H1 (cell line): Measurements from ENCODE around the gene EIF4EBP2. TPM values are rescaled to one million over a fixed set of nuclear protein-coding genes. Genes with fewer than 3 reads are reported as not detected.
A peak's percentile ranks its signal among the peaks of the same experiment; 100 is the strongest.

Source experiments
- ASH2L ChIP-seq: fragments of 200-600, 300-600 bp; sonication (generic); IDR thresholded peaks from one replicate; pipeline ENCODE4 v1.7.1; 2017; ENCODE audit warnings: low read length
- ATF3 ChIP-seq: IDR thresholded peaks from 2 replicates; pipeline ENCODE4 v1.6.1; 2011; ENCODE audit warnings: low read depth, mild to moderate bottlenecking, low read length; ENCODE audit not compliant: insufficient read depth
- BACH1 ChIP-seq: IDR thresholded peaks from 2 replicates; pipeline ENCODE4 v1.6.1; 2012; ENCODE audit warnings: low read length, improper control_type of control experiment
- CBX5 ChIP-seq: fragments of 300-800, 300-1000 bp; sonication (generic); IDR thresholded peaks from 2 replicates; pipeline ENCODE4 v1.7.1; 2016; ENCODE audit warnings: antibody characterized with exemption, low read length, low read depth
- CHD1 ChIP-seq: IDR thresholded peaks from 2 replicates; pipeline ENCODE4 v1.6.1; 2012; ENCODE audit warnings: low read depth, low read length, improper control_type of control experiment
- CTBP2 ChIP-seq: IDR thresholded peaks from 2 replicates; pipeline ENCODE4 v1.7.0; 2011; ENCODE audit warnings: borderline replicate concordance, mild to moderate bottlenecking, moderate library complexity, mixed read lengths, low read length; ENCODE audit not compliant: insufficient read depth, insufficient read length
- GTF2F1 ChIP-seq: IDR thresholded peaks from 2 replicates; pipeline ENCODE4 v1.6.1; 2012; ENCODE audit warnings: low read depth, low read length, improper control_type of control experiment, borderline replicate concordance
- HDAC6 ChIP-seq: IDR thresholded peaks from one replicate; pipeline ENCODE4 v1.7.1; 2012; ENCODE audit warnings: low read depth, mild to moderate bottlenecking, inconsistent platforms, low read length, moderate library complexity
- KDM4A ChIP-seq: IDR thresholded peaks from one replicate; pipeline ENCODE4 v1.7.1; 2012; ENCODE audit warnings: low read depth, mild to moderate bottlenecking, moderate library complexity, low read length, inconsistent platforms; ENCODE audit not compliant: severe bottlenecking
- PHF8 ChIP-seq: fragments of 200-600 bp; sonication (generic); conservative IDR thresholded peaks from 2 replicates; pipeline ENCODE4 v1.7.1; 2012; ENCODE audit warnings: low read depth, mild to moderate bottlenecking, inconsistent platforms, low read length, moderate library complexity
- POLR2A ChIP-seq, 2 experiments: IDR thresholded peaks; 1 replicate in 1 of 2; 2 replicates in 1 of 2; pipeline ENCODE4 v1.6.1; 2011; ENCODE audit warnings: low read depth in 2 of 2, low read length in 2 of 2, mild to moderate bottlenecking in 2 of 2; ENCODE audit errors: control extremely low read depth in 1 of 2
- RBBP5 ChIP-seq: IDR thresholded peaks from 2 replicates; pipeline ENCODE4 v1.7.1; 2012; ENCODE audit warnings: low read depth, mild to moderate bottlenecking, inconsistent platforms, low read length, moderate library complexity, borderline replicate concordance
- RFX5 ChIP-seq: IDR thresholded peaks from 2 replicates; pipeline ENCODE4 v1.6.1; 2011; ENCODE audit warnings: low read depth, low read length, improper control_type of control experiment, borderline replicate concordance
- RXRA ChIP-seq: IDR thresholded peaks from 2 replicates; pipeline ENCODE4 v1.6.1; 2011; ENCODE audit warnings: low read depth, mild to moderate bottlenecking, low read length, moderate library complexity; ENCODE audit not compliant: insufficient read depth
- SIN3A ChIP-seq, 2 experiments: IDR thresholded peaks in 1 of 2; conservative IDR thresholded peaks in 1 of 2; 2 replicates each; pipeline ENCODE4 v1.6.1; 2011 to 2012; ENCODE audit warnings: low read length in 2 of 2, improper control_type of control experiment in 1 of 2, low read depth in 1 of 2, mild to moderate bottlenecking in 1 of 2
- SIRT6 ChIP-seq: IDR thresholded peaks from one replicate; pipeline ENCODE4 v1.7.1; 2012; ENCODE audit warnings: low read length, inconsistent platforms
- SIX5 ChIP-seq: IDR thresholded peaks from 2 replicates; pipeline ENCODE4 v1.6.1; 2011; ENCODE audit warnings: mild to moderate bottlenecking, low read depth, low read length
- SP2 ChIP-seq: IDR thresholded peaks from 2 replicates; pipeline ENCODE4 v1.6.1; 2012; ENCODE audit warnings: mild to moderate bottlenecking, low read length, inconsistent platforms
- SP4 ChIP-seq: IDR thresholded peaks from 2 replicates; pipeline ENCODE4 v1.6.1; 2012; ENCODE audit warnings: low read length, inconsistent platforms
- SRF ChIP-seq: IDR thresholded peaks from 2 replicates; pipeline ENCODE4 v1.6.1; 2011; ENCODE audit warnings: mild to moderate bottlenecking, low read depth, low read length, moderate library complexity
- TEAD4 ChIP-seq: IDR thresholded peaks from 2 replicates; pipeline ENCODE4 v1.6.1; 2012; ENCODE audit warnings: low read depth, low read length, inconsistent platforms, mixed read lengths
- YY1 ChIP-seq: IDR thresholded peaks from 2 replicates; pipeline ENCODE4 v1.6.1; 2011; ENCODE audit warnings: low read depth, mild to moderate bottlenecking, low read length
- polyA plus RNA-seq, 7 experiments: library from polyadenylated mRNA; depleted of rRNA in 3 of 7; stranded (reverse) in 5 of 7; unstranded in 2 of 7; fragments of >200 nt in 5 of 7; fragments of 200-250 nt in 2 of 7; gene quantifications; 1 replicate in 5 of 7; 2 replicates in 1 of 7; 4 replicates in 1 of 7; pipeline versions ENCODE4 v1.2.1 to v1.2.3, GENCODE V29; 2011 to 2013; ENCODE audit warnings: missing spikeins in 2 of 7, mixed read lengths in 2 of 7
- total RNA-seq: library from RNA; stranded (reverse); fragmentation: NEBNext Ultra II Directional; extraction: Animal tissue kit (Norgen Biotek cat#: 25700); gene quantifications from 2 replicates; pipeline ENCODE4 v1.2.1, GENCODE V29; 2021
- TF ChIP-seq, protein P1 (sequence below): IDR thresholded peaks from 2 replicates; pipeline ENCODE4 v1.6.1; 2012; ENCODE audit warnings: low read length, inconsistent platforms

Gene EIF4EBP2
- total and polyA plus RNA-seq, 2 of the 8 experiments (the other 6 are each of a cell fraction or from before 2014, with no cell fraction given) = 55.3 to 144 TPM

DNA sequence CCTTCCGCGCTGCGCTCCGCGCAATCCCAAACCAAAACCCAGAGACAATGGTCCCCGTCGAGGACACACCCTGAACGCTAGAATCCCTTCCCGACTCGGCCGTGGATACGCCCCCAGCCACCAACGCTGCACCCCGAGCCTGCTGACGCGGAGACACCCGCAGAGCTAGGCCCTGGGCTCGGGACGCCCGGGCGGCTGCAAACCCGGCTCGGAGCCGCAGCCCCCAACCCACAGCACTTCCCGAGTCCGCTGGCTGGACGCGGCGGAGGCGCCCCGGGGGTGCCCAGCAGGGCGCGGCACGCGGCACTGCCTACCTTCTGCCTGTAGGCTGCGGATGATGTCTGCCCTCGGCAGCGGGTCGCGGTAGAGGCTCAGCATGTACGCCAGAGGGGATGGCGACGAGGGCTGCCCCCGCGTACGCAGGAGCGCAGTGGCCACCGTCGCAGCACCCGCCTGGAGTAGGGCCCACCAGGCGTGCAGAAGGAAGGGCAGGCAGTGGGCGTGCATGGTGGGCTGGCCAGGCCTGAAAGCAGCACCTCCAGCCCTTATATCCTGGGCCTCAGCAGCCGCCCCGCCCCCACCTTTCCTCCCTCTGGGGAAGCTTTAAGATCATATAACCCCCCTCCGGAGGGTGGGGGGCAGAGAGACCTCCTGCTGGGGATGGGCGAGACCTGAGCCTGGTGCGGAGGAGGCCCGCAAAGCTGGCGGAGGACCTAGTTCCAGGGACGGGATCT is 37.4 kb downstream of the EIF4EBP2 start, which contains the start of gene NODAL (continued):
- TF ChIP-seq YY1 (no peak), RBBP5 (peak; percentile 66; the same call in 1 of the 2 replicates), CBX5 (no peak), CTBP2 (no peak), RFX5 (no peak), PHF8 (no peak), GTF2F1 (no peak), KDM4A (peak; percentile 21), SRF (no peak), BACH1 (0 out of 2 replicates have a peak, but pooled peaks have one; percentile 5), RXRA (no peak), POLR2A (IDR thresholded peaks at IDR 0.05; ENCODE audit: control extremely low read depth in 1 of 2, low read depth in 2 of 2, low read length in 2 of 2) (no peak), SIN3A (conservative IDR thresholded peaks at IDR 0.05 in 1 of 2, IDR thresholded peaks at IDR 0.05 in 1 of 2; ENCODE audit: low read depth in 1 of 2, low read length in 2 of 2) (0 out of 4 replicates have a peak, but pooled peaks of 1 of the 2 experiments have one; percentile 24), HDAC6 (no peak), ATF3 (no peak), CHD1 (no peak), ASH2L (peak; percentile 57), TEAD4 (no peak), SP2 (no peak), SIX5 (no peak), SP4 (no peak), SIRT6 (no peak)
- TF ChIP-seq, protein P1, sequence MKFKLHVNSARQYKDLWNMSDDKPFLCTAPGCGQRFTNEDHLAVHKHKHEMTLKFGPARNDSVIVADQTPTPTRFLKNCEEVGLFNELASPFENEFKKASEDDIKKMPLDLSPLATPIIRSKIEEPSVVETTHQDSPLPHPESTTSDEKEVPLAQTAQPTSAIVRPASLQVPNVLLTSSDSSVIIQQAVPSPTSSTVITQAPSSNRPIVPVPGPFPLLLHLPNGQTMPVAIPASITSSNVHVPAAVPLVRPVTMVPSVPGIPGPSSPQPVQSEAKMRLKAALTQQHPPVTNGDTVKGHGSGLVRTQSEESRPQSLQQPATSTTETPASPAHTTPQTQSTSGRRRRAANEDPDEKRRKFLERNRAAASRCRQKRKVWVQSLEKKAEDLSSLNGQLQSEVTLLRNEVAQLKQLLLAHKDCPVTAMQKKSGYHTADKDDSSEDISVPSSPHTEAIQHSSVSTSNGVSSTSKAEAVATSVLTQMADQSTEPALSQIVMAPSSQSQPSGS = no peak
